ENCODE data around the gene SLC25A19. TPM values are rescaled to one million over a fixed set of nuclear protein-coding genes. Genes with fewer than 3 reads are reported as not detected.
"Not testable (repeated sequence)": the region's sequence is repeated elsewhere in the genome, so short reads cannot be mapped to it uniquely, and the experiment has no call there.

The SLC25A19 gene
- total RNA-seq, 1 donor: 11.0 TPM

DNA sequence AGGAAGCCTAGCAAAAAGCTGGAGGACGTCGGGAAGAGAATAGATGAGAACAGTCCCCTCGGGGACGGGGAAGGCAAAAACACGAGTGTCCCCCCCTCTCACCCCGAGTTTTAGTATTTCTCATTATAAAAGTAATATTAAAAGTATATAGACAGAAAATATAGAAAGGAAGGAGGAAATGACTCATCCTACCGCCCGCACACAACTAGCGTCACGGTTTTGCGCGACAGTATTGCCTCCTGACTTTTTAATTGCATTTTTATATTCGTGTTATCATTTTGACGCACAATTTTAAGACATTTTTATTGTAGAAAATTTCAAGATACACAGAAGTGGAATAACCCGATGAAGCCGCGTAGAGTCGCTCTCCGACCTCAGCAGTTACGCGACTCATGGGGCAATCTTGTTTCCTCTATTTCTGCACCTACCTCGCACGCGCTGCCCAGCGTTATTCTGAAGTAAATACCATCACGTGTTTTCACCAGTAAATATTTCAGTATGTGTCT lies 652 bp upstream of the SLC25A19 start:
- DNase-seq (ENCODE audit: low read depth): peak; percentile 63
- TF ChIP-seq, protein P1, sequence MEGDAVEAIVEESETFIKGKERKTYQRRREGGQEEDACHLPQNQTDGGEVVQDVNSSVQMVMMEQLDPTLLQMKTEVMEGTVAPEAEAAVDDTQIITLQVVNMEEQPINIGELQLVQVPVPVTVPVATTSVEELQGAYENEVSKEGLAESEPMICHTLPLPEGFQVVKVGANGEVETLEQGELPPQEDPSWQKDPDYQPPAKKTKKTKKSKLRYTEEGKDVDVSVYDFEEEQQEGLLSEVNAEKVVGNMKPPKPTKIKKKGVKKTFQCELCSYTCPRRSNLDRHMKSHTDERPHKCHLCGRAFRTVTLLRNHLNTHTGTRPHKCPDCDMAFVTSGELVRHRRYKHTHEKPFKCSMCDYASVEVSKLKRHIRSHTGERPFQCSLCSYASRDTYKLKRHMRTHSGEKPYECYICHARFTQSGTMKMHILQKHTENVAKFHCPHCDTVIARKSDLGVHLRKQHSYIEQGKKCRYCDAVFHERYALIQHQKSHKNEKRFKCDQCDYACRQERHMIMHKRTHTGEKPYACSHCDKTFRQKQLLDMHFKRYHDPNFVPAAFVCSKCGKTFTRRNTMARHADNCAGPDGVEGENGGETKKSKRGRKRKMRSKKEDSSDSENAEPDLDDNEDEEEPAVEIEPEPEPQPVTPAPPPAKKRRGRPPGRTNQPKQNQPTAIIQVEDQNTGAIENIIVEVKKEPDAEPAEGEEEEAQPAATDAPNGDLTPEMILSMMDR (IDR thresholded peaks at IDR 0.05; ENCODE audit: insufficient read depth, low read length): no peak
- H3K4me3 ChIP-seq (ENCODE audit: low read depth, low read length): peak overlapping the region; percentile 91

DNA sequence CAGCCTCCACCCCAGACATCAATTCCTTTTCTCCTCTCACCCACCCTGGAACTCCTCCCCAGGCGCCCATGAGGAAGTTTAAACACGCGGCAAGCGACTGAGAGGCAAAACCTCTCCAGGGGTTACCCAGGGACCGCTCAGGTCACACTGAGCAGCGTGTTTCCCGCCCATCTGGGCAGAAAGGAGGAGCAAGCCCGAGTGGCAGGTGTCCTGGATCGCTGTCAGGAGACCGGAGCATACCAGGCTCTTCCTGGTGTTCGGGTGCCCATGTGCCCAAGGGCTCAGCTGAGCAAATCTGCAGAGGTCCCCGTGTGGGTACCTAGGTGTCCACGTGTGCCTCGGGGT lies 491 bp downstream of the SLC25A19 start:
- TF ChIP-seq, protein P1 (IDR thresholded peaks at IDR 0.05; ENCODE audit: insufficient read depth, low read length): no peak
- H3K4me3 ChIP-seq (ENCODE audit: low read depth, low read length): peak overlapping the region; percentile 88
- DNase-seq (ENCODE audit: low read depth): no peak

DNA sequence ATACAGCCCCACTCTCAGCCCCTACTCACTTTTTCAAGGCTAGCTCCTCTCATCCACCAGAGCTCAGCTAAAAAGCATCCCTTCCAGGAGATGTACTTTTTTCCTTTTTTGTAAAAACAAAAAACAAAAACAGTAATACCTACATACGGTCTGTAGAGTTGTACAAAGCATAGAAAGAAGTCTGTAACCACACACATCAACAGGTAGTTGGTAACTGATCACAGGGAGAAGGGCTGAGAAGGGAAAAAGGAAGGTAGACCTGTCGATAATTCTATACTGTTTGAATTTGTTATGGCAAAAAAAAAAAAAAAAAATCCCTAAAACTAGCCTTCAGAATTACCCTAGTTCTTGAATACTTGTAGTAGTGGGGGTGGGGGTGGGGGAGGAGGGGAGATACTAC lies 874 bp downstream of the SLC25A19 start:
- H3K4me3 ChIP-seq (ENCODE audit: low read depth, low read length): peak overlapping the region; percentile 88
- DNase-seq (ENCODE audit: low read depth): no peak
- TF ChIP-seq, protein P1 (IDR thresholded peaks at IDR 0.05; ENCODE audit: insufficient read depth, low read length): no peak

DNA sequence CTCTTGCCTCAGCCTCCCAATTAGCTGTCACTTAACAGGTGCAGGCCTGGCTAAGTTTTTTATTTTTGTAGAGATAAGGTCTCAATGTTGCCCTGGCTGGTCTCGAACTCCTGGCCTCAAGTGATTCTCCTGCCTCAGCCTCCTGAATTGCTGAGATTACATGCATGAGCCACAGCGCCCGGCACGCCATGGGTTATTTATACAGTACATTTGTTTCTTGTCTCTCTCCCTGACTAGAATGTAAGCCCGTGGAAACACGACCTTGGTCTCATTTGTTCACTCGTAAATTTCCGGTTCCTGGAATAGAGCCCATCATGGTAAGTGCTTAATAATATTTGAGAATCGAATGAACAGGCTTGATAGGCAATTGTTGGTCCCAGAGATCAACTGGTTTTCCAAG lies 2.0 kb downstream of the SLC25A19 start:
- TF ChIP-seq, protein P1 (IDR thresholded peaks at IDR 0.05; ENCODE audit: insufficient read depth, low read length): no peak
- no peak for DNase-seq (ENCODE audit: low read depth)
- no peak overlapping the region for H3K4me3 ChIP-seq (ENCODE audit: low read depth, low read length)

DNA sequence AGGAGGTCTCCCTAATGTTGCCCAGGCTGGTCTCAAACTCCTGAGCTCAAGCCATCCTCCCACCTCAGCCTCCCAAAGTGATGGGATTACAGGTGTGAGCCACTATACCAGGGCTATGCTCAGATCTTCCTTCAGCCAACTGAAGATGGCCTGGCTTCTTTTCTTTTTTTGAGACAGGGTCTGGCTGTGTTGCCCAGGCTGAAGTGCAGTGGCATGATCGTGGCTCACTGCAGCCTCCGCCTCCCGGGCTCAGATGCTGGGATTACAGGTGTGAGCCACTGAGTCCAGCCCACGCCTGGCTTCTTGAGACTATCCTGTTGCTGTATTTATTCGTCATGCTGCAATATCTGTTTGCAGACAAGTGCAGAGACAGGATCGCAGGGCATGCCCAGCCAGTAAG lies 4.1 kb downstream of the SLC25A19 start:
- TF ChIP-seq, protein P1 (IDR thresholded peaks at IDR 0.05; ENCODE audit: insufficient read depth, low read length): no peak
- no peak overlapping the region for H3K4me3 ChIP-seq (ENCODE audit: low read depth, low read length)
- DNase-seq (ENCODE audit: low read depth): no peak

DNA sequence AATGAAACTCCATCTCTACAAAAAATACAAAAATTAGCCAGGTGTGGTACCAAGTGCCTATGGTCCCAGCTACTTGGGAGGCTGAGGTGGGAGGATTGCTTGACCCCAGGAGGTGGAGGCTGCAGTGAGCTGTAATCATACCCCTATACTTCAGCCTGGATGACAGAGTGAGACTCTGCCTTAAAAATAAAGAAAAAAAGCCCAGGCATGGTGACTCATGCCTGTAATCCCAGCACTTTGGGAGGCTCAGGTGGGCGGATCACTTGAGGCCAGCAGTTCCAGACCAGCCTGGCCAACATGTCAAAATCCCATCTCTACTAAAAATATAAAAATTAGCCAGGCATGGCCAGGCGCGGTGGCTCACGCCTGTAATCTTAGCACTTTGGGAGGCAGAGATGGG lies 9.0 kb downstream of the SLC25A19 start:
- DNase-seq (ENCODE audit: low read depth); H3K4me3 ChIP-seq (ENCODE audit: low read depth, low read length): not testable (repeated sequence)

DNA sequence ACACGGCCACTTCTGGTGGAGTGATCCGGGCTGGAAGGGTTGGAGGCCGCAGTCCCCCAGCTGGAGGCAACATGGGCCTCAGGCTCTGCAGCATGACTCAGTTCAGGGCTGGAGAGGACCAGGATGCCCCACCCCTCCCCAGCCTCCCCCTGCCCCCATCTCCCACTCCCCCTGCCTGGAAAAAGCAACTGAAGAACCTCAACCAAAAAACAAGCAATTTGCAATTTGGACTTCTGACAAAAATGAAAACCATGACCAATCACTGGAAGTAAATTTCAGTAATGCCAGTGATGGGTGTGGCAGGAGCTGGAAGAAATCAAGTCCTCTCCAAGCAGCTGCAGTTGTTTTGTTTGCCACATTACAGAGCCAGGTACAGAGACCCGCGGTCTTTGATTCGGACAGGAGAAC lies 11.6 kb downstream of the SLC25A19 start:
- no peak overlapping the region for H3K4me3 ChIP-seq (ENCODE audit: low read depth, low read length)
- TF ChIP-seq, protein P1 (IDR thresholded peaks at IDR 0.05; ENCODE audit: insufficient read depth, low read length): no peak
- DNase-seq (ENCODE audit: low read depth): peak; percentile 74
